ENCODE data around the gene ATP2A1.

- TF ChIP-seq CTCF (IDR thresholded peaks at IDR 0.05) (no peak), POLR2AphosphoS5 (IDR thresholded peaks at IDR 0.05) (no peak), POLR2A (IDR thresholded peaks at IDR 0.05) (no peak), EP300 (IDR thresholded peaks at IDR 0.05) (no peak)
These were observed 9.1 kb upstream of the ATP2A1 start for GRCh38 chr16:28869201-28869600.
